HCEC 1CT (cell line): ENCODE results near the gene IST1.

Experiments used
- DNase-seq: peaks from one replicate; pipeline ENCODE4 v3.0.0-alpha.2; 2017

IST1 gene

DNA sequence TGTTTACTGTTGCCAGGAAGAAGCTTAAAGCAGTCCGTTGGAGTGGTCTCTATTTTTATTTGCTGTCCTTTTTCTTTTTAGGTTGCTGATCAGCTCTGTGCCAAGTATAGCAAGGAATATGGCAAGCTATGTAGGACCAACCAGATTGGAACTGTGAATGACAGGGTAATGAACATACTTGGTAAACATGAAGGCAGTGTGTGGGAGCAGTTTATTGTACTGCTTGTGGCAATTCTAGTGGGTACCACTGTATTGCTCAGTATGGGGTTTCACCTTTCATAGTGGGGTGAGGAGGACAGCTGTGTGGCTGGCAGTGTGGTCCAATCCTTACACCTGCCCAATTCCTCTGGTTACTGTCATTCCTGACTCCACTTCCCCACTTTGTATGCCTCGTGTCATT lies 25.3 kb downstream of the IST1 start:
- DNase-seq: no peak

DNA sequence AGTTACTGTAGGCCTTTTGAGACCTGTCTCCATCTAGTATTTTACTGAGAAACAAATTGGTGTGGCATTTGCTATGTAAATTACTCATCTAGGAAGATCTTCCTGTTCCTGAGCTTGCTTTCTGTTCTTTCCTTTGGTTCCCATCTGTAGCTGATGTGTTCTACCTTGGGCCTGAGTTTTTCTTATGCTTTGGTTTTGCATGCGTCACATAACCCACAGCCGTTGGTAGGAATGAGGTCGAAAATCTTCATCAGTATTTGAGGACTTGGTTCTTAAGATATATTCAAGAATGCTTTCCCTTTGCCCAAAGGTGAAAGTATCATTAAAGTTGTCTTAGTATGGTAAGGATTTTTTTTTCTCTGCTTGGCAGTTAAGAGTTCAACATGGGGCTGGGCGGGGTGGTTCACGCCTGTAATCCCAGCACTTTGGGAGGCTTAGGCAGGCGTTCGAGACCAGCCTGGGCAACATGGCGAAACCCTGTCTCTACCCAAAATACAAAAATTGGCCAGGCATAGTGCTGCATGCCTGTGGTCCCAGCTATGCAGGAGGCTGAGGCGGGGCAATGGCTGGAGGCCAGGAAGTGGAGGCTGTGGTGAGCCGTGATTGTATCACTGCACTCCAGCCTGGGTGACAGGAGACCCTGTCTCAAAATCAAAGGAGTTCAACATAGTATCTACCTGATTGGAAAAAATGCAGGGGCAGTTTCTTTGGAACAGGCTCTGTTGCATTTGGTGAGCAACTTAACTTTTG lies 28.8 kb downstream of the IST1 start:
- peak; percentile 12 for DNase-seq

DNA sequence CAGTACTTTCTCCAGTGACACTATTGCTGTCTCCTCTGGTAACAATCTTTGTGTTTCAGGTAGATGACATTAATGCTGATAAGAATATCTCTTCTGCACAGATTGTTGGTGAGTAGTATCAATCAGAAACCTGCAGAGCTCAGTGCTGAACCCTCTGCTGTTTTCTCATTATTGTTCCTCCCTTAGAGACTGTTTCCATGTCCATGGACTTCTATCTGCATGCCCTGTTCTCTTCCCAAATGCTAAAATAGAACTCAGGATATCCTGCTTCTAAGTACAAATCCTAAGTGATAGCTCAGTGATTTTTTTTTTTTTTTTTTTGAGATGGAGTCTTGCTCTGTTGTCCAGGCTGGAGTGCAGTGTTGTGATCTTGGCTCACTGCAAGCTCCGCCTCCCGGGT lies 29.4 kb downstream of the IST1 start:
- no peak for DNase-seq

DNA sequence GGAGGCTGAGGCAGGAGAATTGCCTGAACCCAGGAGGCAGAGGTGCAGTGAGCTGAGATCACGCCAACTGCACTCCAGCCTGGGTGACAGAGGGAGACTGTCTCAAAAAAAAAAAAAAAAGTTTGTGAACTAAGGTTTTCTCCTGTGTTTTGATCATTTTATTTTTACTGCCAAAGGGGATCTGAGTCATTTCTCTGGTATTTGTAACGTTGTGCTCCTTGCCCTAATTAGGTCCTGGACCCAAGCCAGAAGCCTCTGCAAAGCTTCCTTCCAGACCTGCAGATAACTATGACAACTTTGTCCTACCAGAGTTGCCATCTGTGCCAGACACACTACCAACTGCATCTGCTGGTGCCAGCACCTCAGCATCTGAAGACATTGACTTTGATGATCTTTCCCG lies 32.1 kb downstream of the IST1 start:
- DNase-seq: peak; percentile 91

DNA sequence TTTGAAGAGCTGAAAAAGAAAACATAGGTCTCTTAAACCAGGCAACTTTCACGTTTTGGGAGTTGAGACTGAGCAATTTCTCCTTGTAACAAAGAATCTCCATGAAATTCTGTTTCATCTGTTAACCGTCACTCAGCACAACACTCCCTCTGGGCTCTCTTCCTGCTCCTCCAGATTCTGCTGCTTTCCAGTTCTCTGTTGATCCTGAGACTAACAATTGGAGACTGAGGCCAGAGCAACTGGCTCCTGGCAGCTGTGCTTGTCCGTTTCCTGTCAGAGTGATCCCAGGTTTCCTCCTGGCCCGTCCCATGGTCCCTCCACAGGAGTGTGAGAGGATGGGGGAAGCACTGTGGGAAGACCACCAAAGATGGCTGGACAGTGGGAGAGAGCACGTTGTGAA lies 32.5 kb downstream of the IST1 start:
- no peak for DNase-seq

DNA sequence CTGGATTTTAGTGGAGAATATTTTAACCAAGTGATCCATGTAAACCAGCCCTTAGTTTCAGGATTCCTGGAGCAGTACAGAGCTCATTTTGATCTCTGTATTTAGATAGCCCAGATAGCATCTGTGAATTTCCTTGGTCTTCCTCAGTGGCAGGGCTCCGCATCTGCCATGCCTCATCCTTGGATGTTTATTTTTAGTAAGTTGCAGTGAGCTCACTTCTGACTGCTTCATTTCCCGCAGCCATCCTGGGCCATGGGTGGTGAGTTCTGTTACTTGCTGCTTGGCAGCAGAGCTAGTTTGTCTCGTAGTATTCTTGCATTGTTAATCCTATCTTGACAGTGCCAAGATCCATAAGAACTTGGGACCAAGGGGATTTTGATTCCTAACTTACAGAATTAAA lies 33.7 kb downstream of the IST1 start:
- DNase-seq: peak; percentile 74

DNA sequence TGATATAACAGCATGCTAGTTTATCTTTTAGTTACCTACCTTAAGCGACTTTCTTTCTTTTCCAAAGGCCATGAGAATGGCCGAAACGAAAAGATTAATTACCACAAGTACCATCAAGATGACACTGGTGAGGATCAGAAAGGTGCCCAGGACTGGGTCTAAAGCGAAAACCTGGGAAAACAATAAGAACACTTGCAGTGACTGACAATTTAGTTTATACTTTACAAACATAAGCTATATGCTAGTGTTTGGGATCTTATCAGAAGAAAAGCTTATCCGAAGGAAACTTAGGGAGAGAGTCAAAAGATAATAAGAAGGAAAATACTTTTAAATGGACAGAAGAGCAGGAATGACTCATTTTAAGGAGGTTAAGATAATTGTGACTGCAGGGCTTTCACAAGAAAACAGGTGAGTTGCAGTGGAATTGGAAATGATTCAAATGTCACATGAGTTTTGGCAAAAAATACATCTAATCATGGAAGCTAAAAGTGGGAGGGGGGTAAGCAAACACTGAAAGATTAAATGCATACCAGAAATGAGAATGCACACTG lies 34.8 kb downstream of the IST1 start:
- no peak for DNase-seq

DNA sequence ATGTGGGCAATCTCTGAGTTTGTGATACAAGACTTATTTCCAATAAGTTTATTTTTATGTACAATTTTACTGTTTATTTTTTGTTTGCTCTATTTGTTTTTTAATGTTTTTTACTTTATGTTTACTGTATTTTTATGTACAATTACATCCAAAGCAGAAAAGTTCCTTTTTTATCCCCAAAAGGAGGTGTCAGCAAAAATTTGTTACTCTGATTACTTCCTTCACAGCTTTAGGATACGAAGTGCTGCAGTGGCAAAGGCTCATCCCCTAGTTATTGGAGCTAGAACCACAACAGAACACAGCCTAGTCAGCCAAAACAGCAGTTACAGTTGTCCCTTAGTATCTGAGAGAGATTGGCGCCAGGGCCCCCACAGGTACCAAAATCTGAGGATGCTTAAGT lies 35.7 kb downstream of the IST1 start:
- no peak for DNase-seq

DNA sequence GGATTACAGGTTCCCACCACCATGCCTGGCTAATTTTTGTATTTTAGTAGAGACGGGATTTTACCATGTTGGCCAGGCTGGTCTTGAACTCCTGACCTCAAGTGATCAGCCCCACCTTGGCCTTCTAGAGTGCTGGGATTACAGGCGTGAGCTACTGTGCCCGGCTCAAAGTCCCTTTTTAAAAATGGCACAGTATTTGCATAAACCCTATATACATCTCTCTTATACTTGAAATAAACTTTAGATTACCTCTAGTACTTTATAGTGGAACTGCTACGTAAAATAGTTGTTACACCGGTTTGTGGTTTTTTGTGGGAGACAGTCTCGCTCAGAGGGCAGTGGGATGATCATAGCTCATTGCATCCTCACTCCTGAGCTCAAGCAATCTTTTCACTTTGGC lies 36.3 kb downstream of the IST1 start:
- no peak for DNase-seq

DNA sequence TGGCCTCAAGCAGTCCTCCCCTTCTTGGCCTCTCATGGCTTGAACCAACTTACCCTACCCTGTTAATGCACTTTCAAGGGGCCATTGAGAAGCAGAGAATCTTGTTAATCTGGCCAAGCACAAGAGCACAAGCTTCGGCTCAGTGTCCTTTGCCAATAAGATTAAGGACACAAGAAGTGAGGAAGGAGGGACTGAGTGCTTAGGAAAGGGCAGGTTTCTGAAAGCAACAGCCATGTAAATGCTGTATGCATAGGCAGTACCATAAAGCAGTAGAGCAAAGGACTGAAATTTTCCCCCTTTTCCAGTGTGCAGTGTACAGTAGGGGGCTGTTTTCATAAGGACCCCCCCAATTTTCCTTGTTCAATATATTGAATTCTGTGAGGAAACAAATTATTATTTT lies 37.7 kb downstream of the IST1 start:
- no peak for DNase-seq

DNA sequence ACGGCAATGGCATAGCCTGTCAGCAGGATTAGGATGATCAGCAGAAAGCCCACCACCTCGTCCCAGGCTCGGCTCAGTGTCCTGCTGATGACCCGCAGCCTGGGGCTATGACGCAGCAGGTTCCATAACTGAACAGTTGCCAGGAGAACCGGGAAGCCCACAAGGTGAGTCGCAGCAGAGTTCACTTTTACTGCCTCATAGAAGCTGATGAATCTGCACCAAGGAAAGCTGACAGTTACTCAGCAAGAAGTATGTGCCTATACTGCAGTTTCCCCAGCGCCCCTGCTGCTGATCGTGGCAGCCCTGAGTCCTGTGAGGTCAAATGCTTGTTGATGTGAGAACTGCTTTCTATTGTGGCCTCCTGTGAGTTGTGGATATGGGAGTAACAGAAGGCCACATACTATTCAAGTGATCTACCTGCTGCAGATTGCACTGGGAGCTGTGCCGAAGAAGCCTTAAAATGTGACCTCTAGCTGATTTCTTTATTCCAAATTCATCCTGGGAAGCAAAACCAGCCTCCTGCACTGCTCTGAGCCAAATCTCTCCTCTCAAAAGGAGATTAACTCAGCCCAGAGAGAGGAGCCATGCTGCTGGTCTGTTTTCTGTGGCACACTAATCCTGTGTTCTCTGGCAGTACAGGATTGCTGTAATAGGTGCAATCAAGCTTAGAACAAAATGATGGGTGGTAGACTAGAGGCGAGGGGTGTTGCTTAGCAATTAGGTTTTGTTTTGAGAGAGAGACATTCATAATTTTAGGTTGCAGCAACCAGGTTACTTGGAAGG lies 38.8 kb downstream of the IST1 start:
- peak; percentile 24 for DNase-seq

DNA sequence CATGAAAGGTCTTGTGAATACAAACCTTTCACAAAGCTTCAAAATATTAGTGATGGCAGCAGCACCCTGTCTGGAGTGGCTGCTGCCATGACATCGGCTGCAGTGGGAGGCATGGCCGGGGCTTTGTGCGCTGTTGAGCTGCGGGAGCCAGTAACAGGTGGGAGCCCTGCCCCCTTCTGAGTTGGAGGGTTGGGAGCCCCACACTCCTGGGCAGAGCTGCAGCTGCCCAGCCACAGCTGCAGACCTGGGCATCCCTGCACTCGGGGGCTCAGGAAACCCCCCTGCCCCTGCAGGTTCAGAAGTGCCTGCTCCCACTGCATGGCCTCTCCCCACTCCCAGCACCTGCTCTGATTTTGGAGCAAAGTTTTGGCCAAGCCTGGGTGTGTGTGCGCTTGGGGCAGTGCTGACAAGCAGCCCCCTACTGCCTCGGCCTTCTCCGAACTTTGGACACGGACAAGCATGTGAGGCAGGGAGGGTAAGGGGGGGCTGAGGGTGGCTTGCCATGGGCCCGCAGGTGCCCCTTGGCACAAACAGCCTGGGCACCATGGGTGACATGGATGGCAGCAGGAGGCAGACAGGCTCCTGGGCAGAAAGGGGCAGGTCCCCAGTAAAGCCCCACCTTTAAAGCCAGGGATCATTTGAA lies 42.7 kb downstream of the IST1 start:
- DNase-seq: no peak

DNA sequence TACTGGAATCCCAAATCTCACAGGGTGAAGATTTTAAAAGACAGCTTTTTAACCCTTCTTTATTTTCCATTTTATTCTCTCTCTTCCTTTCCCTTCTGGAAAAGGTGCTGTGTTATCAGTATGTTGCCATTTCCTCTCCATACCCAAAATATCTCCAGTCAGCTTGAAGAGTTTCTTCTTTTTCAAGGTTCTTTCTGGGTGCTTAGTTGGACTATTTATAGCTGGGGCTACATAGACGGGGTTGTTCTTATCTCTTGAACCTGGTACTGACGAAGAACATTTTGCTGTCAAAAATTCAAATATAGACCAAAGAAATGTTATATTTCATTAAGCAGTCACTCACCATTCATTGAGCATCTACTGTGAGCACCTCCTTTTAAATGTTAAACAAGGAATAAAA lies 48.6 kb downstream of the IST1 start:
- DNase-seq: no peak

DNA sequence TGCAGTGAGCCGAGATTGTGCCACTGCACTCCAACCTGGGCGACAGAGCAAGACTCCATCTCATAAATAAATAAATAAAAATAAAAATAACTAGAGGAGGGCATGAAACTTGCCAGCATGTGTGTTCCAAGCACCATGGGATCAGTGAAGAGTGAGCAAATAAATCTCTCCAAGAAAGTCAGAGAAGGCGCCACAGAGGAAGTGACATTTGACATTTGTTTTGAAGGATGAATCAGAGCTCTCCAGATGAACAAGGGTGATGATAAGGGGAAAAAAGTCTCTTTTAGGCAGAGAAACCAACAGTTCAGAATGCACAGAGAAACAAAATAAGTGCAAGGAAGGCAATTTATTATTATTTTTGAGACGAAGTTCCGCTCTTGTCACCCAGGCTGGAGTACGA lies 50.3 kb downstream of the IST1 start:
- DNase-seq: no peak

DNA sequence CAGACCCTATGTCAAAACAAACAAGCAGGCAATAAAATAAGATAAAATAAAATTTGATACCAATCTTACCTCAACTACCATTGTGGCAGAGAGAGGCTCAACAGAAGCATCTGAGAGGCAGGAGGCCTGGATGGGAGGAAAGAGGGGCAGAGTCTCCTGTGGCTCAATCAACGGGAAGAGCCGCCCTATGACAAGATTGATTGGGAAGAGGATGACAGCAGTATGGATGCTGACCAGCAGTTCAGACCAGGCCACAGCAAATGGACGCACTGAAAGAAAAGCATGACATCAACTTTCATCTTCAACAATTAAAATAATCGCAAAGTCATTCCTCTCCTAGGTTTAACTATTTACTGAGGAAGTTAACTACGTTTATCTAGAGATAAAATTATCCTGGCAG lies 57.5 kb downstream of the IST1 start:
- DNase-seq: no peak

DNA sequence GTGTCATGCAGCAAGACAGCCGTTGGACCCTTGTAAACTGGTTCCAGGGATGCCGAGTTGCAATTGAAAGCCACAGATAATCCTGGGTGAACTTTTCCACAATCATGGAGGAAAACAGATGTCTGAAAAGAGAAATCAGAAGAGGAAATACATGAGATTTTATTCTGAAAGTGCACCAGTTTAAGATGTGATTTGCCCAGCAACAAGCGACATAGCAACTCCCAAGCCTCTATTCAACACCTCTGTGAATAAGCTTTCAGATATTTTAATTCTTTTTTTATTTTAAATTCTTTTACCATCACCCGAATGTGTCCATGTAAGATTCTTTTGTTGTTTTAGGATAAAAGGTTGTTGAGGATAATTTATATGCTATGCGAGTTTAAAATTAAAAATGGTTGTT lies 58.8 kb downstream of the IST1 start:
- no peak for DNase-seq

DNA sequence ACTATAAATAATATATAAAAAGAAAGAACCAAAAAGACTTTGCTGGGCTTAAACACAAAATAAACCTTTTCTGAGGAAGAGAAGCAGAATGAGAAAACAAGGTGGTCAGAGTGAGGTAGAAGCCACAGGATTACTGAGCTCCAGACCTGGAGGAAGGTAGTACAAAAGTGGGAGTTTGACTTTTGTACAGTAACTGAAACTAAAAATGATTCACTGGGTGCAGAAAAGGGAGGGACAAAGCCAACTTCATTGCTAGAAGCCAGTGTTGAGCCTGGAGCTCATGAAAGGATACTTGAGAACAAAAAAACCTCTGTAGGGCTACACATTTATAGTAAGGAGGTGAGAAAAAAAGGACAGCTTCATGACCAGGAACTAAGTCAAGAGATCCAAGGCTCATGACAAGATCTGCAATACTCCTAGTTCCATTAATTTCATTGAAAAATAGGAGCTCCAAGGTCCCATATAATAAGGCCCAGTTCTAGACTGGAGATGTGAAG lies 59.4 kb downstream of the IST1 start:
- DNase-seq: no peak

DNA sequence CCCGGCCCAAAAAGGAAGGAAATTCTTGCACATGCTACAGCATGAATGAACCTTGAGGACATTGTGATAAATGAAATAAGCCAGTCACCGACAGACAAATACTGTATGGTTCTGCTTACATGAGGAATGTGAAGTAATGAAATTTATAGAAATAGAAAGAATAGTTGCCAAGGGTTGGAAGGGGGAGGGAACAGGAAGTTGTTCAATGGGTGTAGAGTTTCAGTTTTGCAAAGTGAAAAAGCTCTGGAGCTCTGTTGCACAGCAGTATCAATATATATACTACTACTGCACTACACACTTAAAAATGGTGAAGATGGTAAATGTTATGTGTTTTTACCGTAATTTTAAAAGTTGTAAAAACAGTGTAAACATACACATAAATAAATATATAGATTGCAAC lies 61.2 kb downstream of the IST1 start:
- DNase-seq: no peak

DNA sequence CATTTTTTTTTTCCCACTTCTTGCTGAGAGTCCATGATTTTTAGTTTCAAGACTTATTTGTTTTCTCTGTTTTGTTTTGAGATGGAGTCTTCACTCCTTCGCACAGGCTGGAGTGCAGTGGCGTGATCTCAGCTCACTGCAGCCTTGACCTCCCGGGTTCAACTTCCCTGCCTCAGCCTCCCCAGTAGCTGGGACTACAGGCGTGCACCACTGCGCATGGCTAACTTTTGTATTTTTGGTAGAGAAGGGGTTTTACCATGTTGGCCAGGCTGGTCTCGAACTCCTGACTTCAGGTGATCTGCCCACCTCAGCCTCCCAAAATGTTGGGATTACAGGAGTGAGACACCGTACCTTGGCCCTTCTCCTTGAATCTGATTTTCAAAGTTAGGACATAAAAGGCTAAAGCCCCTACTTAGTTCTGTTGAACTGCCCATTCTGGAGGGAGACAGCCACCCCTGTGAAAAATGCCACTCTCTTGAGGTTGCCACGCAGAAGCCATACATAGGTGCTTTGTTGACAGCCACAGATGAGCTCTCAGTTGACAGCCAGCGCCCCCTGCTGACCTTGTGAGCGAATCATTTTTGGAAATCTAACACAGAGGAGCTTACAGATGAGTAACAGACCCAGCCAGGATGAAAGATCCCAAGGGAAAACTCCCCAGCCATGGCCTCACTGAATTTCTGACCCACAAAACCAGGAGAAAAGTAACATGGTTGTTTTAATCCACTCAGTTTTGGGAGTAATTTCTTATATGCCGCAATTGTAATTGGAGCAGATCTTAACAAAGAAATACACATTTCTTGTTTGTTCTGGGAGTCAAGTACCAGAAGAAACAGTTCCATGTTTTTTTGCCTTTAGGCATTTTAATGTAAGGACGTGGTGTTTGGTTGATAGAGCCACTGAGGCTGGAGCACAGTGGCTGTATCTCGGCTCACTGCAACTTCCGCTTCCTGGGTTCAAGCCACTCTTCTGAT lies 66.0 kb downstream of the IST1 start:
- peak; percentile 66 for DNase-seq

DNA sequence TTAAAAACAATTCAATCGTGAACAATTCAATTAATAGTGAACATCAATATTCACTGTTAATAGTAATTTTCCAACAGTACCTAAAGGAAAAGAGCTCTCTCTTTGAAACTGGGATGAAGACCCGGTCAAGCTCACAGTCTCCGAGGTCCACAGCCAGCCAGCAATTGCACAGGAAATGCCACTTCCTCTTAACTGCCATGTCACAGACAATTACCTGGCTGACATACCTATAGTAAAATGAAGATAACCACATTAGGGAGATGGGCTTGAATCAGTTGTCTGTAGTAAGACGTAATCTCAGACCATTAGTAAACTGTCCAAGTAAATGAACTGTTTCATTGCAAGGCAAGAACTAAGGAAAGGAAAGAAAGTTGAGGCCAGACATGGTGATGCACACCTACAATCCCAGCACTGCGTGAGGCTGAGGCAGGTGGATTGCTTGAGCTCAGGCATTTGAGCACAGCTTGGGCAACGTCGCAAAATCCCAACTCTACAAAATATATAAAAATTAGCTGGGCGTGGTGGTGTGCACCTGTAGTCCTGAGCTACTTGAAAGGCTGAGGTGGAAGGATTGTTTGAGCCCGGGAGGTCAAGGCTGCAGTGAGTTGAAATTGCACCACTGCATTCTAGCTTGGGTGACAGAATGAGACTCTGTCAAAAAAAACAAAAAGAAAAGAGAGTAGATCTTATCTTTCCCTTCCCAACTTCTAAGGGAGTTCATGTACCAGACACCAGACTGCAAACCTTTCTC lies 68.0 kb downstream of the IST1 start:
- DNase-seq: no peak

DNA sequence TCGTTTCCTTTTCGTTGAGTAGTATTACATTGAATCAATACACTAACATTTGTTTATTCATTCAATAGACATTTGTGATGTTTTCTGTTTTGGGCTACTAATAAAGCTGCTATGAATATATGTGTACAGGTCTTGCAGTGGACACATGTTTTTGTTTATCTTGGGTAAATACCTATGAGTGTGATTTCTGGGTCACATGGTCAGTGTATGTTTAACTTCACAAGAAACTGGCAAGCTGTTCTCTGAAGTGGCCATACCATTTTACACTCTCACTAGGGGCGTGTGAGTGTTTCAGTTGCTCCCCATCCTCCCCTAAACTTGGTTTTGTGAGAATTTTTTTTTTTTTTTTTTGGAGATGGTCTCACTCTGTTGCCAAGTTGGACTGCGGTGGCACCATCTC lies 69.9 kb downstream of the IST1 start:
- no peak for DNase-seq

DNA sequence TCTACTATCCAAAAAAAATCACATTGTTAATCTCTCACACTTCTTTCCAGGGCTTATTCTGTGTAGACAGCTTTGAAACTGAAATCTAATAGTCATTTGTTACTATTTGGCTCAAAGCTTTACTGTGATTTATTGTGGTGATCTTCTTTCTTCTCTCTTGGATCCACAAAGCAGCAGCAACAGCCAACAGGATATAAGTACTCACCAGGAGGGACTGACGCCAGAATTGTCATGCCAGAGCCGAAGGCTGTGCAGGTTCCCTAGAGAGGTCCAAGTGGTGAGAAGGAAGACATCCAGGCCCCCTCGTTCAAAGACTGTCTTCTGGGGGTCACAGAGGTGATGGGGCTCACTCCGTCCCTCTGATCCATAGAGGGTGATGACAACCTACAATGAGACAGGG lies 71.6 kb downstream of the IST1 start:
- DNase-seq: no peak
